Measurements from ENCODE around the gene NCEH1.

GRCh38 chr3:172630316-172630715, 80.6 kb downstream of the NCEH1 start:
- TF ChIP-seq CTCF (IDR thresholded peaks at IDR 0.05) (no peak), POLR2A (IDR thresholded peaks at IDR 0.05) (no peak)

All from thyroid gland (tissue), 4 donors.